Vagina (tissue), 2 donors: ENCODE measurements around the gene AVPR2. TPM values are rescaled to one million over a fixed set of nuclear protein-coding genes. Genes with fewer than 3 reads are reported as not detected.

Experiments
- DNase-seq, 2 donors: peaks; one replicate each; pipeline ENCODE4 v3.0.0-alpha.2; 2017; ENCODE audit errors: extremely low spot score in 2 of 2
- H3K27ac ChIP-seq: fragments of 200-600 bp; sonication (generic); one replicate; pipeline ENCODE4 v1.5.1; 2019
- H3K27me3 ChIP-seq: fragments of 200-600 bp; sonication (generic); one replicate; pipeline ENCODE4 v1.5.1; 2019
- H3K36me3 ChIP-seq, 2 donors: fragments of 200-600 bp; sonication (generic); one replicate each; pipeline ENCODE4 v1.5.1; 2017 to 2019
- H3K4me1 ChIP-seq: fragments of 200-600 bp; sonication (generic); one replicate; pipeline ENCODE4 v1.5.1; 2019
- H3K4me3 ChIP-seq, 2 donors: fragments of 200-600 bp; sonication (generic); 1 replicate in 1 of 2; 2 replicates in 1 of 2; pipeline ENCODE4 v1.5.1; 2016 to 2019
- H3K9me3 ChIP-seq: fragments of 200-600 bp; sonication (generic); one replicate; pipeline ENCODE4 v1.5.1; 2019
- POLR2A ChIP-seq, 2 donors: fragments of 450-650 bp; IDR thresholded peaks; one replicate each; pipeline ENCODE4 v1.6.1; 2017; ENCODE audit warnings: antibody characterized with exemption in 2 of 2, mild to moderate bottlenecking in 2 of 2, moderate library complexity in 2 of 2
- POLR2AphosphoS5 ChIP-seq, 2 donors: sonication (generic); formaldehyde crosslinking; IDR thresholded peaks; one replicate each; pipeline ENCODE4 v1.9.0; 2017; ENCODE audit warnings: antibody characterized with exemption in 2 of 2, mild to moderate bottlenecking in 2 of 2, low read depth in 1 of 2; ENCODE audit not compliant: insufficient read depth in 1 of 2
- intact Hi-C: fragments of 100-400 bp; cut with DNase I; formaldehyde crosslinking; loops from one replicate; pipeline ENCODE4 v1.15.1; 2023
- total RNA-seq: library from RNA; depleted of rRNA; stranded (reverse); fragments of >200 nt; gene quantifications from one replicate; pipeline ENCODE4 v1.2.3, GENCODE V29; 2016
- TF ChIP-seq, protein P1 (sequence below), 3 experiments: fragments of 450-650 bp in 2 of 3; fragments of 200-600 bp in 1 of 3; sonication (generic) in 1 of 3; IDR thresholded peaks; one replicate each; pipeline ENCODE4 v1.5.1; 2017 to 2019; ENCODE audit warnings: antibody characterized with exemption in 3 of 3, mild to moderate bottlenecking in 2 of 3, moderate library complexity in 2 of 3

AVPR2 gene
- total RNA-seq, 1 donor from 2014 or later, result 4.9 TPM

DNA sequence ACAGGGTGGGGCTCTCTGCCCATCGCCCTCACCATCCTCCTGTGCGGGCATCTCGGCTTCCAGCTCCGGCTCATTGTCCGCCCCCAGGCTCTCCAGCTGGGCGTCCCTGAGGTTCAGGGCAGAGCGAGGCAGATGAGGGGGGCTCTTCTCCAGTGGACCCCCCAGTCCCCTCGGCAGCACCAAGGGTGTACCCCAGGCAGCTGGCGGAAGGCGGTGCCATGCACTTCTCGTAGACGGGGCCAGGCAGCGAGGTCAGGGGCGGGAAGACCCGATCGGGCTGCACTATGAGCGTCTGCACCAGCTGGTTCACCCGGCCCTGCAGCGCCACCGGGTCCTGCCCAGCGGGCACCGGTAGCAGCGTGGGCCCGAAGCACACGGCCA, 5.5 kb downstream of the AVPR2 start:
- Histone ChIP-seq H3K9me3 (no peaks in the 10 kb centered on the region), H3K27me3 (no peaks in the 10 kb centered on the region), H3K36me3 (no peaks in the 10 kb centered on the region), H3K4me1 (no peaks in the 10 kb centered on the region), H3K4me3 (no peak overlapping the region), H3K27ac (no peak overlapping the region)
- intact Hi-C loops, result no loop called here
- DNase-seq, result no peak
- no peak for TF ChIP-seq POLR2AphosphoS5 (IDR thresholded peaks at IDR 0.05; ENCODE audit: insufficient read depth in 1 of 2, low read depth in 1 of 2)
- TF ChIP-seq POLR2A (IDR thresholded peaks at IDR 0.05), result no peak
- TF ChIP-seq, protein P1, sequence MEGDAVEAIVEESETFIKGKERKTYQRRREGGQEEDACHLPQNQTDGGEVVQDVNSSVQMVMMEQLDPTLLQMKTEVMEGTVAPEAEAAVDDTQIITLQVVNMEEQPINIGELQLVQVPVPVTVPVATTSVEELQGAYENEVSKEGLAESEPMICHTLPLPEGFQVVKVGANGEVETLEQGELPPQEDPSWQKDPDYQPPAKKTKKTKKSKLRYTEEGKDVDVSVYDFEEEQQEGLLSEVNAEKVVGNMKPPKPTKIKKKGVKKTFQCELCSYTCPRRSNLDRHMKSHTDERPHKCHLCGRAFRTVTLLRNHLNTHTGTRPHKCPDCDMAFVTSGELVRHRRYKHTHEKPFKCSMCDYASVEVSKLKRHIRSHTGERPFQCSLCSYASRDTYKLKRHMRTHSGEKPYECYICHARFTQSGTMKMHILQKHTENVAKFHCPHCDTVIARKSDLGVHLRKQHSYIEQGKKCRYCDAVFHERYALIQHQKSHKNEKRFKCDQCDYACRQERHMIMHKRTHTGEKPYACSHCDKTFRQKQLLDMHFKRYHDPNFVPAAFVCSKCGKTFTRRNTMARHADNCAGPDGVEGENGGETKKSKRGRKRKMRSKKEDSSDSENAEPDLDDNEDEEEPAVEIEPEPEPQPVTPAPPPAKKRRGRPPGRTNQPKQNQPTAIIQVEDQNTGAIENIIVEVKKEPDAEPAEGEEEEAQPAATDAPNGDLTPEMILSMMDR (IDR thresholded peaks at IDR 0.05), result no peak

DNA sequence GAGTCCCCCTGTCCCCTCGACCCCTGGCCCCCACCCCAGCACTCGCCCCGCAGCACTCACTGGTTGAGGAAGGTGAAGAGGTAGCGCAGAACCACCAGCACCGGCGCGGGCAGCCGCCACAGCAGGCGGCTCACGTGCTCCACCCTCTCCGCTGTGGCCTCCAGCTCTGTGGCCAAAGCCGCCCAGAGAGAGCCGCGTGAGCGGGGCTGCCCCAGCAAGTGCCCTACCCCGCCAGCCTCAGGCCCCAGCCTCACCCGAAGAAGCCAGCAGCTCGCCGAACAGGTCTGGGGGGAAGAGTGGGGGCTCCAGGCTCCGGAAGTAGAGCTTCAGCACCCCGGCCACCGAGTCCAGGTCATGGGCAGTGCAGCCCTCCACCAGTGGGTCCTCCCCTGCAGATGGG, 6.0 kb downstream of the AVPR2 start:
- H3K27me3 ChIP-seq, result no peaks in the 10 kb centered on the region
- intact Hi-C loops, result no loop called here
- no peak overlapping the region for H3K27ac ChIP-seq
- TF ChIP-seq POLR2A (IDR thresholded peaks at IDR 0.05) (no peak), POLR2AphosphoS5 (IDR thresholded peaks at IDR 0.05; ENCODE audit: insufficient read depth in 1 of 2, low read depth in 1 of 2) (no peak)
- TF ChIP-seq, protein P1 (IDR thresholded peaks at IDR 0.05), result no peak
- no peak overlapping the region for H3K4me3 ChIP-seq
- no peaks in the 10 kb centered on the region for H3K9me3 ChIP-seq
- H3K4me1 ChIP-seq, result no peaks in the 10 kb centered on the region
- H3K36me3 ChIP-seq, result no peaks in the 10 kb centered on the region
- no peak for DNase-seq

DNA sequence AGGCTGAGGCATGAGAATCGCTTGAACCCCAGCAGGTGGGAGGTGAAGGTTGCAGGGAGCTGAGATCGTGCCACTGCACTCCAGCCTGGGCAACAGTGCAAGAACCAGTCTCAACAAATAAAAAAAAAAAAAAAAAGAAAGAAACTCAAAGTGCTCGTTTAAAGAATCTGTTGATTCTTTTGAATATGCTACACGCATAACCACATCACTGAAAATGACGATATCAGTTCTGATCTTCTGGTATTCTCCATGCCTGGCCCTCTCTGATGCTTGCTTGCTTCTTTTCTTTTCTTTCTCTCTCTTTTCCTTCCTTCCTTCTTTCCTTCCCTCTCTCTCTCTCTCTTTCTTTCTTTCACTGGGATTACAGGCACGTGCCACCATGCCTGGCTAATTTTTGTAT, 7.3 kb downstream of the AVPR2 start:
- Histone ChIP-seq H3K27me3 (no peaks in the 10 kb centered on the region), H3K9me3 (no peaks in the 10 kb centered on the region), H3K4me3 (no peak overlapping the region), H3K4me1 (no peaks in the 10 kb centered on the region), H3K36me3 (no peaks in the 10 kb centered on the region), H3K27ac (no peak overlapping the region)
- no peak for DNase-seq
- TF ChIP-seq, protein P1 (IDR thresholded peaks at IDR 0.05), result no peak
- TF ChIP-seq POLR2A (IDR thresholded peaks at IDR 0.05), result no peak
- TF ChIP-seq POLR2AphosphoS5 (IDR thresholded peaks at IDR 0.05; ENCODE audit: insufficient read depth in 1 of 2, low read depth in 1 of 2), result no peak
- intact Hi-C loops, result no loop called here

DNA sequence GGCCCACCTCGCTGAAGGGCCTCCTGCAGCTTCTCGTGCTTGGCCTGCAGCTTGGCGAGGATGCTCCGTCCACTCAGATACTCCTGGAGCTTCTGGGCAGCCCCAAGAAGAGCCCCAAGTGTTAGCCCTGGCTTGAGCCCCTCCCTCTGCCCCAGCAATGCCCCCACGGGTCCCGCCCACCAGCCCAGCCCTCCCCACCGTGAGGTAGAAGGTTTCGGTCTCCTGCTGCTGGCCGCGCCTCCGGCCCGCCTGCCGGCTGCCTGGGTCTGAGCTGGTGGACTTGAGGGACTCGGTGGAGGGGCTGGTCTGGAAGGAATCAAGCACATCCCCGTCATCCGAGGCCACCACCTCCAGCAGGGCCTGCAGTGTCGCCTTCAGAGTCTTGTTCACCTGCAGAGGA, 8.7 kb downstream of the AVPR2 start:
- H3K27ac ChIP-seq, result no peak overlapping the region
- H3K4me3 ChIP-seq, result no peak overlapping the region
- H3K9me3 ChIP-seq, result no peaks in the 10 kb centered on the region
- no peaks in the 10 kb centered on the region for H3K27me3 ChIP-seq
- no peaks in the 10 kb centered on the region for H3K36me3 ChIP-seq
- intact Hi-C loops, result no loop called here
- TF ChIP-seq POLR2AphosphoS5 (IDR thresholded peaks at IDR 0.05; ENCODE audit: insufficient read depth in 1 of 2, low read depth in 1 of 2), result no peak
- TF ChIP-seq, protein P1 (IDR thresholded peaks at IDR 0.05), result no peak
- no peak for TF ChIP-seq POLR2A (IDR thresholded peaks at IDR 0.05)
- H3K4me1 ChIP-seq, result no peaks in the 10 kb centered on the region
- DNase-seq, result no peak

DNA sequence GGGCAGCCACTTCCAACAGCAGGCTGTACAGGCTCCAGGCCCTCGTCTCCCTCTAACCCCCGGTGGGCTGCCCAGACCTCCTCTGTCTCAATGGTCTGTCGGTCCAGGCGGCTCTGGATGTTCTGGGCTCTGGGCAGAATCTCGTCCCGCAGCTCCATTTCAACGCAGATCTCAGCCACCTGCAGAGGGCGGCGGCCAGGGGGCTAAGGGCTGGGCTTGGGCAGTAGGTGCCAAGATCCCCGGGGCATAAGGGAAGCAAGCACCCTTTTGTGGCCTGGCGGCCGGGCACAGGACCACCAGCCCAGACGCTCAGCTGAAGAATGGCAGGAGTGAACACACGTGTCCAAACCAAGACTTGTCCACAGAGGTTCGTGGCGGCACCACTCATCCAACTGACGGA, 9.2 kb downstream of the AVPR2 start:
- Histone ChIP-seq H3K4me3 (no peak overlapping the region), H3K27me3 (no peaks in the 10 kb centered on the region), H3K9me3 (no peaks in the 10 kb centered on the region), H3K4me1 (no peaks in the 10 kb centered on the region), H3K36me3 (no peaks in the 10 kb centered on the region), H3K27ac (no peak overlapping the region)
- no peak for DNase-seq
- intact Hi-C loops, result no loop called here
- TF ChIP-seq POLR2AphosphoS5 (IDR thresholded peaks at IDR 0.05; ENCODE audit: insufficient read depth in 1 of 2, low read depth in 1 of 2), result no peak

DNA sequence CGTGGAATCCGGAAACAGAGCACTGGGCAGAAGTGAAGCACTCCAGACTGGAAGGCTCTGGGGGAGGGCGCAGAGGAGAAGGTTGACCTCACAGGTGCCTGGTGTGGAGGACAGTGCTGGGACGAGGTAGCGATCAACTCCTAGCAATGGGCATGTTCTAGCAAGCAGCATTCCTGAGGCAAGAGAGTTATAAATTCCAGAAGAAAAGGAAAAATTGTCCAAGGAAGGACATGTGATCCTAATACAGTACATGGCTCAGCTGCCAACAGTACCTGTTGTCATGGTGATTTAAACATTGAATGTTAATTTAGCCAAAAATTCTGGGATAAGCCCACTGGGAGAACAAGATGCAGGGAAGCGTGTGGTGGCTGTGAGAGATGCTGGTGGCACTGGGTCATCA, 13.4 kb downstream of the AVPR2 start:
- H3K27ac ChIP-seq, result no peak overlapping the region
- intact Hi-C loops, result no loop called here
- H3K27me3 ChIP-seq, result no peaks in the 10 kb centered on the region
- TF ChIP-seq POLR2AphosphoS5 (IDR thresholded peaks at IDR 0.05; ENCODE audit: insufficient read depth in 1 of 2, low read depth in 1 of 2) (no peak), POLR2A (IDR thresholded peaks at IDR 0.05) (no peak)
- TF ChIP-seq, protein P1 (IDR thresholded peaks at IDR 0.05), result no peak
- no peak overlapping the region for H3K4me3 ChIP-seq
- DNase-seq, result no peak
- no peaks in the 10 kb centered on the region for H3K36me3 ChIP-seq
- no peaks in the 10 kb centered on the region for H3K9me3 ChIP-seq
- peaks cover 22% of the 10 kb centered on the region for H3K4me1 ChIP-seq
